K562 (cell line): ENCODE results near the gene CRYGC. TPM values are rescaled to one million over a fixed set of nuclear protein-coding genes. Genes with fewer than 3 reads are reported as not detected.
"Not testable (repeated sequence)": the region's sequence is repeated elsewhere in the genome, so short reads cannot be mapped to it uniquely, and the experiment has no call there.

Source experiments
- ATAC-seq: fragments of 200-7000 bp; cut with Tn5 transposase; 3 replicates; pipeline ENCODE4 v1.9.1; 2020; ENCODE audit warnings: moderate library complexity
- BruUV-seq: library from RNA; stranded (reverse); fragments of 400-500 nt; replicated peaks from 2 replicates; lab custom pipeline; 2021; lab: Mats Ljungman, UMichigan
- CTCF ChIA-PET: fragments of 300-600 bp; formaldehyde crosslinking; extraction: SDS; loops from one replicate; lab custom pipeline; 2021; ENCODE audit warnings: low intra/inter-chr PET ratio; lab: Yijun Ruan, JAX
- POLR2A ChIA-PET: fragments of 300-600, 350-650 bp; sonication (Branson Sonifier 250); formaldehyde crosslinking; extraction: SDS; loops from one replicate; lab custom pipeline; 2021; ENCODE audit warnings: antibody characterized with exemption, inconsistent platforms; lab: Yijun Ruan, JAX
- DNase-seq, 4 experiments: peaks; one replicate each; pipeline versions ENCODE4 v3.0.0 to v3.0.0-alpha.2; 2011 to 2018; ENCODE audit warnings: low spot score in 3 of 4, mixed read lengths in 3 of 4; ENCODE audit errors: extremely low read depth in 1 of 4
- FAIRE-seq: peaks from 2 replicates; lab custom pipeline; 2011; peaks lifted over from hg19 to GRCh38; lab: Jason Lieb, UNC
- H2AFZ ChIP-seq: 2 replicates; pipeline ENCODE4 v1.6.0; 2011; ENCODE audit warnings: low read depth, low read length, control low read depth, inconsistent platforms
- H3K27ac ChIP-seq: fragments of 200-600 bp; 3 replicates; pipeline ENCODE4 v1.8.0; 2011; ENCODE audit warnings: low read depth, mild to moderate bottlenecking, control low read depth, inconsistent platforms, low read length, moderate library complexity, mixed read lengths; ENCODE audit errors: extremely low read depth
- H3K27me3 ChIP-seq, 2 experiments: fragments of 300-600 bp in 1 of 2; 2 replicates in 1 of 2; 3 replicates in 1 of 2; pipeline versions ENCODE4 v1.6.0 to v1.8.0; 2011; ENCODE audit warnings: inconsistent platforms in 2 of 2, low read length in 2 of 2, mild to moderate bottlenecking in 1 of 2, mixed read lengths in 1 of 2, moderate library complexity in 1 of 2; ENCODE audit not compliant: control insufficient read depth in 2 of 2, insufficient read depth in 2 of 2
- H3K36me3 ChIP-seq: fragments of 300-600 bp; 3 replicates; pipeline ENCODE4 v1.8.0; 2011; ENCODE audit warnings: mild to moderate bottlenecking, low read length, inconsistent platforms; ENCODE audit not compliant: control insufficient read depth, insufficient read depth
- H3K4me1 ChIP-seq, 2 experiments: fragments of 200-600 bp in 1 of 2; replicated peaks in 1 of 2; 2 replicates in 1 of 2; 3 replicates in 1 of 2; pipeline versions ENCODE4 v1.5.1 to v1.8.0; 2011; ENCODE audit warnings: inconsistent platforms in 2 of 2, low read length in 2 of 2, mild to moderate bottlenecking in 1 of 2, mixed read lengths in 1 of 2, moderate library complexity in 1 of 2; ENCODE audit not compliant: control insufficient read depth in 2 of 2, insufficient read depth in 2 of 2
- H3K4me2 ChIP-seq: 2 replicates; pipeline ENCODE4 v1.6.1; 2011; ENCODE audit warnings: low read length, control low read depth, inconsistent platforms, mixed read lengths; ENCODE audit not compliant: insufficient read depth
- H3K4me3 ChIP-seq: fragments of 200-600 bp; sonication (generic), shearing (Covaris generic); 2 replicates; pipeline ENCODE4 v1.5.1; 2016; ENCODE audit warnings: control low read depth, inconsistent platforms
- H3K79me2 ChIP-seq: fragments of 200-600 bp; 3 replicates; pipeline ENCODE4 v1.8.0; 2011; ENCODE audit warnings: low read length, inconsistent platforms; ENCODE audit not compliant: control insufficient read depth, insufficient read depth
- H3K9ac ChIP-seq, 2 experiments: 2 replicates each; pipeline versions ENCODE4 v1.6.0 to v1.6.1; 2011; ENCODE audit warnings: low read depth in 2 of 2, low read length in 2 of 2, control low read depth in 1 of 2, inconsistent platforms in 1 of 2, mild to moderate bottlenecking in 1 of 2, mixed read lengths in 1 of 2; ENCODE audit not compliant: insufficient read depth in 1 of 2
- H3K9me1 ChIP-seq: one replicate; pipeline ENCODE4 v1.6.0; 2011; ENCODE audit warnings: inconsistent platforms, mild to moderate bottlenecking, low read length, moderate library complexity; ENCODE audit not compliant: control insufficient read depth, insufficient read depth
- H3K9me3 ChIP-seq: replicated peaks from 2 replicates; pipeline ENCODE4 v1.5.1; 2011; ENCODE audit warnings: low read depth, low read length, inconsistent platforms; ENCODE audit not compliant: control insufficient read depth, insufficient read depth
- H4K20me1 ChIP-seq: replicated peaks from 2 replicates; pipeline ENCODE4 v1.6.1; 2011; ENCODE audit warnings: low read length, inconsistent platforms, mixed read lengths; ENCODE audit not compliant: control insufficient read depth, insufficient read depth
- AFF4 ChIP-seq: sonication (generic); formaldehyde crosslinking; IDR thresholded peaks from 2 replicates; pipeline ENCODE4 v1.8.0; 2023; ENCODE audit warnings: mild to moderate bottlenecking, missing genetic modification reagents
- ARID1B ChIP-seq: fragments of 450-650 bp; IDR thresholded peaks from 2 replicates; pipeline ENCODE4 v1.6.1; 2016; ENCODE audit warnings: antibody characterized with exemption, mild to moderate bottlenecking, inconsistent platforms
- CBFA2T2 ChIP-seq: fragments of 450-650 bp; conservative IDR thresholded peaks from 2 replicates; pipeline ENCODE4 v1.6.1; 2017; ENCODE audit warnings: mild to moderate bottlenecking
- CBFA2T3 ChIP-seq: fragments of 450-650 bp; IDR thresholded peaks from 2 replicates; pipeline ENCODE4 v1.6.1; 2017
- ETS1 ChIP-seq: conservative IDR thresholded peaks from 2 replicates; pipeline ENCODE4 v1.6.1; 2011; ENCODE audit warnings: low read depth, mild to moderate bottlenecking, low read length; ENCODE audit not compliant: control insufficient read depth
- MCM5 ChIP-seq: fragments of 450-650 bp; IDR thresholded peaks from 2 replicates; pipeline ENCODE4 v1.6.1; 2016; ENCODE audit warnings: low read depth
- NR2C1 ChIP-seq, 2 experiments: fragments of 450-650 bp; IDR thresholded peaks; 2 replicates each; pipeline ENCODE4 v1.6.1; 2017; ENCODE audit warnings: mild to moderate bottlenecking in 2 of 2, antibody characterized with exemption in 1 of 2, inconsistent platforms in 1 of 2, missing compliant biosample characterization in 1 of 2, missing genetic modification characterization in 1 of 2
- TAL1 ChIP-seq: fragments of 450-650 bp; IDR thresholded peaks from 2 replicates; pipeline ENCODE4 v1.6.1; 2016; ENCODE audit warnings: mild to moderate bottlenecking
- TCF15 ChIP-seq: fragments of 250-450 bp; sonication (Bioruptor Pico); IDR thresholded peaks from 2 replicates; pipeline ENCODE4 v1.8.0; 2022; ENCODE audit warnings: moderate library complexity, mild to moderate bottlenecking, inconsistent platforms
- TCF3 ChIP-seq: sonication (generic); formaldehyde crosslinking; IDR thresholded peaks from 2 replicates; pipeline ENCODE4 v1.4.0; 2020; ENCODE audit warnings: mild to moderate bottlenecking, missing genetic modification reagents
- TRIM24 ChIP-seq, 2 experiments: fragments of 450-650 bp; IDR thresholded peaks; 2 replicates each; pipeline ENCODE4 v1.6.1; 2016
- ZNF717 ChIP-seq: fragments of 250-450 bp; sonication (Bioruptor Pico); IDR thresholded peaks from 2 replicates; pipeline ENCODE4 v1.5.0; 2021
- WGBS: fragments of 100-300 bp; shearing (Covaris generic); methylation state at CpG from one replicate; pipeline ENCODE4 v1.1.6; 2016; ENCODE audit warnings: low coverage, mixed read lengths; ENCODE audit not compliant: insufficient coverage; ENCODE audit errors: missing lambda C conversion rate; 5-methylcytosine and 5-hydroxymethylcytosine counted together
- in situ Hi-C: fragments of 300-500 bp; cut with MboI; formaldehyde crosslinking; loops from 4 replicates; pipeline ENCODE4 v1.15.0; 2018; ENCODE audit warnings: inconsistent platforms, mixed read lengths
- intact Hi-C: fragments of 100-400 bp; cut with micrococcal nuclease; formaldehyde crosslinking; loops from 2 replicates; pipeline ENCODE4 v1.14.2; 2022
- polyA plus RNA-seq, 8 experiments: library from polyadenylated mRNA; depleted of rRNA in 4 of 8; stranded (reverse) in 5 of 8; unstranded in 3 of 8; fragments of >200 nt; fragmentation: Nextera tagmentation in 2 of 8; fragmentation: Illumina TruSeq in 1 of 8; extraction: Ambion mirVana in 2 of 8; extraction: Trizol in 1 of 8; gene quantifications; 2 replicates each; pipeline versions ENCODE4 v1.2.1 to v1.2.3, GENCODE V29; 2011 to 2014; ENCODE audit warnings: inconsistent platforms in 1 of 8, missing spikeins in 1 of 8
- total RNA-seq, 7 experiments: library from RNA; depleted of rRNA in 6 of 7; stranded (reverse); fragments of >200 nt in 6 of 7; fragmentation: Illumina TruSeq in 2 of 7; extraction: Trizol in 2 of 7; gene quantifications; 2 replicates each; pipeline versions ENCODE4 v1.2.1 to v1.2.3, GENCODE V29; 2011 to 2021; ENCODE audit warnings: low replicate concordance in 1 of 7

CRYGC gene
- total and polyA plus RNA-seq, 9 of the 15 experiments (the other 6 are each of a cell fraction or from before 2014, with no cell fraction given): not detected

GRCh38 chr2:208117390-208117789, 12.2 kb downstream of the CRYGC start:
- CTCF ChIA-PET, H3K4me1 ChIP-seq, H3K9me3 ChIP-seq, H3K9me1 ChIP-seq: not testable (repeated sequence)
- 33% methylated on average over 11 of the region's 11 CpGs for WGBS
- POLR2A ChIA-PET: interaction anchor here (0.6 kb wide), 1 partner anchor 10 kb away, joined by 3 read pairs; no protein-coding TSS in a partner anchor
- TF ChIP-seq CBFA2T3 (peak; percentile 63), TCF3 (CRISPR knock-in tag) (peak; percentile 59), TAL1 (peak; percentile 53), CBFA2T2 (peak; percentile 36), NR2C1 (IDR thresholded peaks at IDR 0.05) (peak; percentile 59; the same call in 1 of the 2 replicates), NR2C1 (tag; IDR thresholded peaks at IDR 0.05) (peak; percentile 55; the same call in 1 of the 2 replicates), ARID1B (peak; percentile 38; the same call in 1 of the 2 replicates), TRIM24 (IDR thresholded peaks at IDR 0.05) (peak; percentile 60 to 72)
- TF ChIP-seq, all 486 proteins: peak for 7; not testable (repeated sequence) for 479
- in situ Hi-C loops, H3K36me3 ChIP-seq, H3K4me2 ChIP-seq, H3K79me2 ChIP-seq, H4K20me1 ChIP-seq, FAIRE-seq, H3K4me3 ChIP-seq, H2AFZ ChIP-seq, BruUV-seq, H3K9ac ChIP-seq, H3K27ac ChIP-seq, ATAC-seq, H3K27me3 ChIP-seq, DNase-seq, intact Hi-C loops: not testable (repeated sequence)

GRCh38 chr2:208112969-208113368, 16.7 kb downstream of the CRYGC start:
- in situ Hi-C loops (no loop called here), intact Hi-C loops (no loop called here)
- 17% methylated on average over 7 of the region's 7 CpGs for WGBS
- Histone ChIP-seq H3K27me3 (no peaks in the 10 kb centered on the region), H3K36me3 (no peaks in the 10 kb centered on the region), H3K9me3 (no peaks in the 10 kb centered on the region), H3K4me2 (no peak overlapping the region), H3K9me1 (no peaks in the 10 kb centered on the region), H4K20me1 (no peaks in the 10 kb centered on the region), H3K4me3 (no peak overlapping the region), H3K9ac (no peak overlapping the region), H3K79me2 (no peaks in the 10 kb centered on the region), H3K4me1 (no peaks in the 10 kb centered on the region), H3K27ac (no peak overlapping the region), H2AFZ (no peak overlapping the region)
- ATAC-seq: no peak
- ChIA-PET CTCF (interaction anchor here (0.6 kb wide), 1 partner anchor 9 kb away, joined by 5 read pairs; no protein-coding TSS in a partner anchor), POLR2A (no interaction called here)
- no peak for DNase-seq
- no TSS peak for BruUV-seq
- FAIRE-seq: no peak
- TF ChIP-seq TCF15 (CRISPR knock-in tag) (no peak), AFF4 (CRISPR knock-in tag) (no peak), ETS1 (no peak), ZNF717 (CRISPR knock-in tag) (no peak), MCM5 (no peak)
